ENCODE data around the gene EIF3B.

GRCh38 chr7:2309889-2310331 is 44.7 kb upstream of the EIF3B start:
- TF ChIP-seq POLR2A (IDR thresholded peaks at IDR 0.05) (no peak), CTCF (IDR thresholded peaks at IDR 0.05) (no peak), POLR2AphosphoS5 (IDR thresholded peaks at IDR 0.05) (no peak), EP300 (IDR thresholded peaks at IDR 0.05) (no peak)
